Stimulated activated CD8-positive, alpha-beta memory T cell treated with anti-CD3 and anti-CD28 coated beads, Interleukin-15, amount 100 ng/mL, for 24 hours (primary cell): ENCODE measurements around the gene SCAF1.
A peak's percentile ranks its signal among the peaks of the same experiment; 100 is the strongest.

Experiments
- DNase-seq: peaks from one replicate; pipeline ENCODE4 v3.0.0-alpha.2; 2020; ENCODE audit warnings: low read depth

The SCAF1 gene, protein sequence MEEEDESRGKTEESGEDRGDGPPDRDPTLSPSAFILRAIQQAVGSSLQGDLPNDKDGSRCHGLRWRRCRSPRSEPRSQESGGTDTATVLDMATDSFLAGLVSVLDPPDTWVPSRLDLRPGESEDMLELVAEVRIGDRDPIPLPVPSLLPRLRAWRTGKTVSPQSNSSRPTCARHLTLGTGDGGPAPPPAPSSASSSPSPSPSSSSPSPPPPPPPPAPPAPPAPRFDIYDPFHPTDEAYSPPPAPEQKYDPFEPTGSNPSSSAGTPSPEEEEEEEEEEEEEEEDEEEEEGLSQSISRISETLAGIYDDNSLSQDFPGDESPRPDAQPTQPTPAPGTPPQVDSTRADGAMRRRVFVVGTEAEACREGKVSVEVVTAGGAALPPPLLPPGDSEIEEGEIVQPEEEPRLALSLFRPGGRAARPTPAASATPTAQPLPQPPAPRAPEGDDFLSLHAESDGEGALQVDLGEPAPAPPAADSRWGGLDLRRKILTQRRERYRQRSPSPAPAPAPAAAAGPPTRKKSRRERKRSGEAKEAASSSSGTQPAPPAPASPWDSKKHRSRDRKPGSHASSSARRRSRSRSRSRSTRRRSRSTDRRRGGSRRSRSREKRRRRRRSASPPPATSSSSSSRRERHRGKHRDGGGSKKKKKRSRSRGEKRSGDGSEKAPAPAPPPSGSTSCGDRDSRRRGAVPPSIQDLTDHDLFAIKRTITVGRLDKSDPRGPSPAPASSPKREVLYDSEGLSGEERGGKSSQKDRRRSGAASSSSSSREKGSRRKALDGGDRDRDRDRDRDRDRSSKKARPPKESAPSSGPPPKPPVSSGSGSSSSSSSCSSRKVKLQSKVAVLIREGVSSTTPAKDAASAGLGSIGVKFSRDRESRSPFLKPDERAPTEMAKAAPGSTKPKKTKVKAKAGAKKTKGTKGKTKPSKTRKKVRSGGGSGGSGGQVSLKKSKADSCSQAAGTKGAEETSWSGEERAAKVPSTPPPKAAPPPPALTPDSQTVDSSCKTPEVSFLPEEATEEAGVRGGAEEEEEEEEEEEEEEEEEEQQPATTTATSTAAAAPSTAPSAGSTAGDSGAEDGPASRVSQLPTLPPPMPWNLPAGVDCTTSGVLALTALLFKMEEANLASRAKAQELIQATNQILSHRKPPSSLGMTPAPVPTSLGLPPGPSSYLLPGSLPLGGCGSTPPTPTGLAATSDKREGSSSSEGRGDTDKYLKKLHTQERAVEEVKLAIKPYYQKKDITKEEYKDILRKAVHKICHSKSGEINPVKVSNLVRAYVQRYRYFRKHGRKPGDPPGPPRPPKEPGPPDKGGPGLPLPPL

DNA sequence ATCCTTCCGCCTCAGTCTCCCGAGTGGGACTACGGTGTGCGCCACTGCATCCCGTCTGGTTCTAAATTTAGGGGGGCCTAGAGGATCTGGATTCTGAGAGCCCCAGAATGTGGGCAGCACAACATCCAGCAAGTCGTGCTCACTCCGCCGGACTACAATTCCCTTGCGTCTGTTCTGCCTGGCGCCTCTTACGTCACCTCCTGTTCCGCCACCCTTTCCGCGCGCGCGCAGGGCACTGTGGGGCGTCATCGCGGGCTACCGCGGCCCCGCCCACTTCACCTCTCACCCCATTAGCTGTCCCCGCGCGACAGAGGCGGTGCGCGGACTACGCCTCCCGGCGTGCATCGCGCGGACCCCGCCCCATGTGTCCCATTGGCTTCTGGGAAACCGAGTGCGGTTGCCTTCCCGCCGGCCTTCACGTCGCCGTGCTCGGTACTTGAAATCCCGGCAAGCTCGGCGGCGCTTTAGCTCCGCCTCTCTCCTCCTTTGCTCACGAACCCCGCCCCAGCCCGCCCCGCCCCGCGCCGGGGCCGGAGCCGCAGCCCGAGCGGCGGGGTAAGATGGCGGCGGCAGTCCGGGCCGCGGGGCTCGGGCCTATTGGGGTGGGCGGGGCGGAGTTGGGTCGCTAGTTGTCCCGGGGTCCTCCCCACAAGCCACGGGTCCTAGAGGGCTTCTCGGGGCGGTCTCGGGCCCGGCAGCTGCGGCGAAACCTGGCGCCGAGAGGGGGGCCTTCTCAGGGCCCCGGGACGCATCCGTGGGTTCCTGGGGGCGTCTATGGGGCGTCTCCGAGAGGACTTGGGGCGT is at the start of gene SCAF1:
TSS of gene SCAF1 (plus strand) at position 522 of the 804 bp plus-strand sequence. CDS start 2,818 bp downstream, outside the sequence.
- DNase-seq = peak; percentile 95

DNA sequence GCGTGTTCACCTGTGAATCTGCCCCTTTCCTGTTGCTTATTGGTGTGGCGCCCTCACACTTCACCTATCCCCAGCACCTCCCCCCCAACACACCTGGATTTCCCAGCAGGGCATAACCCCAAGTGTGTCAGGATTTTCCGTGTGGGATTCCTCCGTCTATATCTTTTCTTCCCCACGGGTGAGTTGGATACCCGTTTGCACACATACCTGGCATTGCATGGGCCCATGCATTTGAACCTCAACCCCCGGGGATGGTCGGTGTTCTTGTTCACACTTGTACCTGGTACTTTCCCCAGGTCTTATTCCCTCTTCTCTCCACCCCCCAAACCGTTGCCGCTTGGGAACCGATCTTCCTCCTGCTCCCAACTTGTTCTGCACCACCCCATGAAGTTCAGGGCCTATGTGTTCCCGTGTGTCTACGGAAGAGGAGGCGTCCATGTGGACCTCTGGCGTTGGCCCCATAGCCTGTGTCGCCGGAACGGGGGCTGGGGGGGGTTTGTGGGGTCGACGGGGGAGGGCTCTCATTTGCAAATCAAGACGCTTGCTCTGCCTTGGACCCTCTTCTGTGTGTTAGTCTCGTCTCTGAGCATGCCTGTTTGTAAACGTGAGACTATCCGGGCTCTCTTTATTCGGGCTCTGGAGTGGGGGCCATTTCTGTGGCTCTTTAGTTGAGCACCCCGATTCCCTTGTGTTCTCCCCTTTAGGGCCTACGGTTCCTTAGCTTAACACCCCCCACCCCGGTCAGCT is 49.4 kb upstream of the SCAF1 start:
- DNase-seq = no peak

DNA sequence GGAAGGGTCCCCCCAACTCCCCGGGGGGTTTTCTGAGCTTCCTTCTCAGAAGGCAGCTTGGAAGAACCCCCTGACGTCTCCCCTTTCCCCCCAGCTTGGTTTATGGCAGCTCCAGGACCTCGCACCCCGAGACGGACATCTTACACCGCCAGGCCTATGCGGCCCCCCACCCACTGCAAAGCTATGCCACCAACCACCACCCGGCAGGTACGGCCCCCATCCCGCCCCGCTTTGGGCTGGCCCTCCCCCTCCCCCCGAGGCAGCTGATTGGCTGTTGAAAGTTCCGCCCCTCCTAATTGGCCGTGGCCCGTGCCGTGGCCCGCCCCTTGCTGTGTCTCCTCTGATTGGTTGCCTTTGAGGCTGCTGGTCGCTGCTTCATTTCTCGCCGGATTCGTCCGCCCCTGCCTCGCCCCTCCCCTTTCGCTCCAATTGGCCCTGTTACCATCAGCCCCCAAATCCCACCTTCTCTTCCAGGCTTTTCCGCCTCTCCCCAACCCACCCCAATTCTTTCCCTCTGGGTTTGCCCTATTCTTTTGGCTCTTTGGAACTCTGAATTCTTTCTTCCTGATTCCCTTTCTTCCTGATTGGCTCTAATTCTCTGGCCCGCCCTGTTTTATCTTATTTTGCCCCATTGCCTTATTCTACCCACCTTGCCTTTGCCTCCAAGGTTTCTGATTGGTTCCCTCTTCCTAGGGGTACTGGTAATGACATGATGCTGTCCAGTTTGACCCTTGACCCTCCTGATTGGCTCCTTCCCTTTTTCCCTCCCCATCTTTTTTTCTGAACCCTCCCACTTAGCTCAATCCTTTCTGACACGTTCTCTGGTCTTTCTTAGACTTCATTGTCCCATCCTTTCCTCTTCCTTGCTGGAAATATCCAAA is 48.5 kb upstream of the SCAF1 start:
- DNase-seq = peak; percentile 80

DNA sequence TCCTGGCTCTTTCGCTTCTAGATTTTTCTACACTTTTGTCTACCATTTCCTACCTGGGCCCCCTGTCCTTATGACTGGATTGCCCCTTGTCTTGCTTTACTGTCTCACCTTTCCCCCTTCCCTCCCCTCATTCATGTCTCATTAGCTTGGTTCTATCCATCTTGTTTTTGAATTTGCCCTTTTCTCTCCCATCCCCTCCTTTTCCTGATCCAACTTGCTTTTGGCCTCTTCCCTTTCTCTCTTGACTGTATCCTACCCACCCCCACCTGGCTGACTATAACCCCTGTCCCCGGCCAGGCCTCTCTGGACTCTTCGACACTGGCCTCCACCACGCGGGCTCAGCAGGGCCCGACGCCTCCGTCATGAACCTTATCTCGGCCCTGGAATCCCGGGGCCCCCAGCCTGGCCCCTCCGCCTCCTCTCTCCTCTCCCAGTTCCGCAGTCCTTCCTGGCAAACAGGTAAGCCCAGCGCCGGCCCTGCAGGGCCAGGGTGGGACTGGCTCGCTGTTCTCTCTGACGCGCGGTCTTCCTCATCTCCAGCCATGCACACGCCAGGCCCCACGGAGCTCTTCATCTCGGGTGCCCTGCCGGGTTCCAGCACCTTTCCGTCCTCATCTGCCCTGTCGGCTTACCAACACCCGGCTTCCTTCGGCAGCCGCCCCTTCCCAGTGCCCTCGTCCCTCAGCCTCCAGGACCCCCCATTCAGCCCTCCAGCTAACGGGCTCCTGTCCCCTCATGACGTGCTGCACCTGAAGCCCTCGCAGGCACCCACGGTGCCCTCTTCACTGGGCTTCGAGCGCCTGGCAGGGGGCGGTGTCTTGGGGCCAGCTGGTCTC is 47.6 kb upstream of the SCAF1 start:
- no peak for DNase-seq

DNA sequence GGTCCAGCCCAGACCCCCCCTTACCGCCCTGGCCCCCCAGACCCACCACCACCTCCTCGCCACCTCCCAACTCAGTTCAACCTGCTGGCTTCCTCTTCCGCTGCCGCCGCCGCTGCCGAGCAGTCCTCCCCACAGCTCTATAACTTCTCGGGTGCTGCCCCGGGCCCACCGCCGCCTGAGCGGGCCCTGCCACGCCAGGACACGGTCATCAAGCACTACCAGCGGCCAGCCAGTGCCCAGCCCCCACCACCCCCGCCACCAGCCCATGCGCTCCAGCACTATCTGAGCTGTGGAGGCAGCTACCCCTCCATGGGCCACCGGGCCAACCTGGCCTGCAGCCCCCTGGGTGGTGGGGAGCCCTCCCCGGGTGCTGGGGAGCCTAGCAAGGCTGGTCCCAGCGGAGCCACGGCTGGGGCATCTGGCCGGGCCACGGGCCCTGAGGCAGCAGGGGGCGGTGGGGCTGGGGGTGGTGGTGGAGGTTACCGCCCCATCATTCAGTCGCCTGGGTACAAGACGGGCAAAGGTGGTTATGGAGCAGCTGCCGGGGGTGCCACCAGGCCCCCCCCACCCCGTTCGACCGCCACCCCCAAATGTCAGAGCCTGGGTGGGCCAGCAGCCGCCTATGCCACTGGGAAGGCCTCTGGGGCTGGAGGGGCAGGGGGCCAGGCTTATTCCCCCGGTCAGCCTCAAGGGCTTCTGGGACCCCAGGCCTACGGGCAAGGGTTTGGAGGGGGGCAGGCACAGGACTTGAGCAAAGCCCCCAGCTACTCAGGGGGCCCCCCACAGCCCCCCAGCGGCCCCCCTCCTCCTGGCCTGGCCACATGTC is 46.8 kb upstream of the SCAF1 start:
- no peak for DNase-seq

DNA sequence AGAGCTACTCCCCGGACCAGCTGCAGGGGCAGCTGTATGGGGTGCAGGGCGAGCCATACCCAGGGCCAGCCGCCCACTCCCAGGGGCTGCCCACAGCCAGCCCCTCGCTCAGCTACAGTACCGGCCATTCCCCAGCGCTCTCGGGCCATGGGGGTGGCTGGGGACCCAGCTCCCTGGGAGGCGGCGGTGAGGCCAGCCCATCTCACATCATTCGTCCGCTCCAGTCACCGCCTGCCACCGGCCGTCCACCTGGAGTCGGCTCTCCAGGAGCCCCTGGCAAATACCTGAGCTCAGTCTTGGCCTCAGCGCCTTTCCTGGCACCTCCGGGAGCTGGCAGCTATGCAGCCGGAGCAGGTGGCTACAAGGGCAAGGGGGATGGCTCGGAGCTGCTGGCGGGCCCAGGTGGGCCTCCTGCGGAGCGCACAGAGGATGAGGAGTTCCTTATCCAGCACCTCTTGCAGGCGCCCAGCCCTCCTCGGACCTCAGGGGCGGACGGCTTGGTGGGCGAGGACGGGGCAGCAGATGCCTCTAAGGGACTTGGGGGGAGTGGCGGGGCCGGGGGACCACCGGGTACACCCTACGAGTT is 46.1 kb upstream of the SCAF1 start:
- no peak for DNase-seq

DNA sequence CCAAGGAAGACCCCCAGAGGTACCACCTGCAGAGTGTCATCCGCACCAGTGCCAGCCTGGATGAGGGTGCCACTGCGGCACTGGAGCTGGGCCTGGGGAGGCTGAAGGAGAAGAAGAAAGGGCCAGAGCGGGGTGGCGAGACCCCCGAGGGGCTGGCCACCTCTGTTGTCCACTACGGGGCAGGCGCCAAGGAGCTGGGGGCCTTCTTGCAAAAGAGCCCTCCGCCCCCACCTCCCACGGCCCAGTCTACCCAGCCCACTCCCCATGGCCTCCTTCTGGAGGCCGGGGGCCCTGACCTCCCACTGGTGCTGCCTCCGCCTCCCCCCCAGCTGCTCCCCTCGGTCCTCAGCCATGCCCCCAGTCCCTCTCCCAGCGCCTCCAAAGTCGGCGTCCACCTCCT is 45.6 kb upstream of the SCAF1 start:
- DNase-seq = no peak

DNA sequence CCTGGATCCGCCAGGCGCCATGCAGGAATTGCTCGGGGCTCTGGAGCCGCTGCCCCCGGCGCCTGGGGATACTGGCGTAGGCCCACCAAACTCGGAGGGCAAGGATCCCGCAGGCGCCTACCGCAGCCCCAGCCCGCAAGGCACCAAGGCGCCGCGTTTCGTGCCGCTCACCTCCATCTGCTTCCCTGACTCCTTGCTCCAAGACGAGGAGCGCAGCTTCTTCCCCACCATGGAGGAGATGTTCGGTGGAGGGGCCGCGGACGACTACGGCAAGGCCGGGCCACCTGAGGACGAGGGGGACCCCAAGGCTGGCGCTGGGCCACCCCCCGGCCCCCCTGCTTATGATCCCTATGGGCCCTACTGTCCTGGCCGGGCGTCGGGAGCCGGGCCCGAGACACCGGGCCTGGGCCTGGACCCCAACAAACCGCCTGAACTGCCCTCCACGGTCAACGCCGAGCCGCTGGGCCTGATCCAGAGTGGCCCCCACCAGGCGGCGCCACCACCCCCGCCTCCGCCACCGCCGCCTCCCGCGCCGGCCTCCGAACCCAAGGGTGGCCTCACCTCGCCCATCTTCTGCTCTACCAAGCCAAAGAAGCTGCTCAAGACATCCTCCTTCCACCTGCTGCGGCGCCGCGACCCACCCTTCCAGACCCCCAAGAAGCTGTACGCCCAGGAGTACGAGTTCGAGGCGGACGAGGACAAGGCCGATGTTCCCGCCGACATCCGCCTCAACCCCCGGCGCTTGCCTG is 44.9 kb upstream of the SCAF1 start:
- no peak for DNase-seq

DNA sequence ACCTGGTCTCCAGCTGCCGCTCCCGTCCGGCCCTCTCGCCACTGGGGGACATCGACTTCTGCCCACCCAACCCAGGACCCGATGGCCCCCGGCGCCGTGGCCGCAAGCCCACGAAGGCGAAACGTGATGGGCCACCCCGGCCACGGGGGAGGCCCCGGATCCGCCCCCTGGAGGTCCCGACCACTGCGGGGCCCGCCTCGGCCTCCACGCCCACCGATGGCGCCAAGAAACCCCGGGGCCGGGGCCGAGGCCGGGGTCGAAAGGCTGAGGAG is 44.4 kb upstream of the SCAF1 start:
- no peak for DNase-seq

DNA sequence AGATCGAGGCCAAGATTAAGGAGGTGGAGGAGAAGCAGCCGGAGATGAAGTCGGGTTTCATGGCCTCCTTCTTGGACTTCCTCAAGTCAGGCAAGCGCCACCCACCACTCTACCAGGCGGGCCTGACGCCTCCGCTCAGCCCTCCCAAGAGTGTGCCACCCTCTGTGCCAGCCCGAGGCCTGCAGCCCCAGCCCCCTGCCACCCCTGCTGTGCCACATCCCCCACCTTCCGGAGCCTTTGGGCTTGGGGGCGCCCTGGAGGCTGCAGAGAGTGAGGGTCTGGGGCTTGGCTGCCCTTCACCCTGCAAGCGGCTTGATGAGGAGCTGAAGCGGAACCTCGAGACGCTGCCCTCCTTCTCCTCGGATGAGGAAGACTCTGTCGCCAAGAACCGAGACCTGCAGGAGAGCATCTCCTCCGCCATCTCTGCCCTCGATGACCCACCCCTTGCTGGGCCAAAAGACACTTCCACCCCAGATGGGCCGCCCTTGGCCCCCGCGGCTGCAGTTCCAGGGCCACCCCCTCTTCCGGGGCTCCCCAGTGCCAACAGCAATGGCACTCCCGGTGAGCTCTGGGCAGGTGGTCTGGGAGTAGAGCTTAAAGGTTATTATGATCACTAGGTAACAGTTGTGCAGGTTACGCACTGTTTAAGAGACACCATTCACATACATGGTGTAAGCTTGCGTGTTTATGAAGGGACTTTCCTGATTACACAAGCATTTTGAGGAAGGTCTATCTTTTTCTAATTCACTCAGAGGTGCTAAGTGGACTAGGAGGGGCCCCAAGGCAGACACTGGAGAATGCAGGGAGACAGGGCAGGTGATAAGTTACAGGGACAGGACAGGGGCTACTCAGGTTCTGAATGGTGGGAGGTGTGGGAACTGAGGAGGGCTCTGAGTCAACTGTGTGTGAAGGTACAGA is 42.4 kb upstream of the SCAF1 start:
- DNase-seq = no peak

DNA sequence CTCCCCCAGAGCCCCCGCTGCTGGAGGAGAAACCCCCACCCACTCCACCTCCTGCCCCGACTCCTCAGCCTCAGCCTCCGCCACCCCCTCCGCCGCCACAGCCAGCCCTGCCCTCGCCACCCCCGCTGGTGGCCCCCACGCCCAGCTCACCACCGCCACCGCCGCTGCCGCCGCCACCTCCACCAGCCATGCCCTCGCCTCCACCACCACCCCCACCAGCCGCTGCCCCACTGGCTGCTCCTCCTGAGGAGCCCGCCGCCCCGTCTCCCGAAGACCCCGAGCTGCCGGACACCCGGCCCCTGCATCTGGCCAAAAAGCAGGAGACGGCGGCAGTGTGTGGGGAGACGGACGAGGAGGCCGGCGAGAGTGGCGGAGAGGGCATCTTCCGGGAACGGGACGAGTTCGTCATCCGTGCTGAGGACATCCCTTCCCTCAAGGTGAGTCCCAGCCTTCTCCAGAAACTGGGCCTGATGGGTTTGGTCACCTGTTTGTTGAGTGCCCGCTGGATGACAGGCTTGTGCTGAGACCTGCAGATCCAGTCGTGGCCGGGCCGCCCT is 40.4 kb upstream of the SCAF1 start:
- DNase-seq = no peak

DNA sequence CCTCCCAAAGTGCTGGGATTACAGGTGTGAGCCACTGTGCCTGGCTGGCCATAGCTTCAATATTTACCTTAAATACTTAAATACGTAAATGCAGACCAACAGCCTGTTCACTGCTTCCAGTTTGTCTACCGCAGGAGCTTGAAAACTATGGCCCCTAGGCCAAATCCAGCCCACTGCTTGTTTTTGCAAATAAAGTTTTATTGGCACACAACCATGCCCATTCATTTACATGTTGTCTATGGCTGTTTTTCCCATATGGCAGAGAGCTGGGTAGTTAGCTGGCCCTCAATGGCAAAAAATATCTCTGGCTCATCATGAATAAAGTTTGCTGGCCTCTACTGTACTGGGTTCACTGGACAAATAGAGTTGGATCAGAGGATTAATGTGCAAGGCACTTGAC is 39.2 kb upstream of the SCAF1 start:
- no peak for DNase-seq

DNA sequence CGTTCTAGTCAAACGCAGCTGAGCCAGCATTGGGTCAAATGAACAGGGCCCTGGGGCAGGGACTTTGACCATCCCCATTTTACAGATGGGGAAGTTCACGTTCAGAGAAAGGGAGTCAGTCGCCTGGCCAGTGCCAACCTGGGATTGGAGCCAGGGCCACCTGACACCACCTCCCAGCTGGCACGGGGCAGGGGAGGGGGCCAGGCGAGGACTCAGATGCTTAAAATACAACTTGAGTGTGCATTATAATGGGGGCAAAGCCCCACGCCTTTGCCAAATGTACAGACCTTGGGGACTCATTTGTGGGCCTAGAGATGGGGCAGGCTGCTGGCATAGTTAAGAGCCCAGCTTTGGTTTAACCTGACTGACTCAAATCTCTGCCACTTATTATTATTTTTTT is 36.4 kb upstream of the SCAF1 start:
- no peak for DNase-seq

DNA sequence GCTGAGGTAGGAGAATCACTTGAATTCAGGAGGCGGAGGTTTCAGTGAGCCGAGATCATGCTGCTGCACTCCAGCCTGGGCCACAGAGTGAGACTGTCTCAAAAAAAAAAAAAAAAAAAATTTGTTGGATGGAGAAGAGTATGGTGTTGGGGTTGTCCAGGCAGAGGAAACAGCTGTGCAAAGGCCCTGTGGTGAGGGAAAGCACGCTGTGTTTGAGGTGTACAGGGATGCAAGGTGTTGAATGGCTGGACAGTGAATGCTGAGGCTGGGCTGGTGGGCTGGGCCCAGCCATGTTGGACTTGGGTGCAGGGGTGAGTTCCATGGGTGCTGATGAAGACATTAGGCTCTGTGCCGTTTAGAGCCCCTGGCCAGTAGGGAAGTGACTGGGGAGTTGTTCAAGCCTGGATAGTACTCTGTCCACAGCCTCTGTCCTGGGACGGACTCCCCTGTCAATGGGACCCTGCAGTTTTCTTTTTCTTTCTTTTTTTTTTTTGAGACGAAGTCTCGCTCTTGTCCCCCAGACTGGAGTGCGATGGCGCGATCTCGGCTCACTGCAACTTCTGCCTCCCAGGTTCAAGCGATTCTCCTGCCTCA is 32.4 kb upstream of the SCAF1 start:
- DNase-seq = no peak

DNA sequence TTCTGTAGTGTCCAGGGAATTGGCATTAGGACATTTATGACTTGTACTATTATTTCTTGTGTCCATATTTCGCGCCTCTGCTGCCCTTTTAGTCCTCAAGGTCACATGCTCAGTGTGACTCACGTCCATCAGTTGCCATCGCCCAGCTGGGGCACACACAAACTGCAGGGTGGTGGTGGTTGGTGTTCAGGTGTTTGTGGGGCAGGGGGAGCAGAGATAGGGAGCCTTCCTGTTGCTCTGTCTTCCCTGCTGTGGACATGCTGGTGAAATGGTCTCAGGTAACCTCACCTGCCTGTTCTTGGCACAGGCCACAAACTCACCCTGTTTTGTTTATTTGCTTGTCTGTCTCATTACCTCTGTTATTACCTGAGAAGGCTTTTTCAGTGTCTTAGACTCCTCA is 28.6 kb upstream of the SCAF1 start:
- DNase-seq = no peak
